NCI-H146 (cell line): ENCODE results near the gene FGFR3.

Experiments
- DNase-seq: peaks from one replicate; lab custom pipeline; 2025; lab: John Stamatoyannopoulos, UW

FGFR3 gene

GRCh38 chr4:1756893-1757779 is 36.0 kb upstream of the FGFR3 start:
- DNase-seq: no peak

- no peak for DNase-seq
Observed at GRCh38 chr4:1757836-1758235, 35.3 kb upstream of the FGFR3 start.

DNA sequence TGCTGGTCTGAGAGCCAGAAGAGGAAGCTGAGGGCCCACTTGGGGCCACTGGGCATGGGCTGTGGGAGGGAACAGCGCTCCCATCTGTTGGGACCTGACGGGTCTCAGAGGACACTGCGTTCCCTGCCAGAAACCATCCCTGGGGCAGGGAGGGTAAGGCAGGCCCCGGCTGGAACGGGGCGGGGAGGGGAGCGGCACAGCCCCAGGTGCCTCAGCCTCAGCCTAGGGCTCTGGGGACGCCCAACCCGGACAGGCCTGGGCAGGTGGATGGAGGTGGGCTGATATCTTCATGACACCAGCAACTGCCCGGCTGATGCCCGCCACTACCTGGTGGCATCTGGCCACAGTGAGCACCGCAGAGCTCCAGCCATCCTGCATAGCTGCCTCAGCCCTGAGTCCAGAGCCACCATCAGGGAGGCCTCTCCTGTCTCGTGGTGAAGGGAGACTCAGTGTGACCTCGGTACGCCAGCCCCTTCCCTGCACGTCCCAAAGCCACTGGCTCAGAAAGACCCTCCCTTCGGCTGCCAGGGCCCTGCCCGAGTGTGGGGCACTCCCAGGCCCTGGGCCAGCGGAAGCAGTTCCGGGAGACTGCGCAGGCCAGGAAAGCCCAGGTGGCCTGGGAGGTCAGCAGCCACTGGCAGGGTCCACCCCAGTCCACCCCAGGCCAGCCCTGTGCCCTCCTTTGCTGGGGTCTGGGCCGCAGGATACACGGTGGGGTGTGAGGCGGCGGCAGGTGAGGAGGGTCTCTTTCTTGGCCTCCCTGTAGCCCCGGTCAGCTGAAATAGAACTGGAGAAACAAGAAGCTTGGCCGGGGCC is 34.6 kb upstream of the FGFR3 start:
- DNase-seq: no peak

GRCh38 chr4:1759170-1759817 is 33.8 kb upstream of the FGFR3 start:
- no peak for DNase-seq

GRCh38 chr4:1759818-1760223 is 33.3 kb upstream of the FGFR3 start:
- DNase-seq: no peak

- DNase-seq: no peak
Observed at GRCh38 chr4:1760521-1761071, 32.5 kb upstream of the FGFR3 start.

DNA sequence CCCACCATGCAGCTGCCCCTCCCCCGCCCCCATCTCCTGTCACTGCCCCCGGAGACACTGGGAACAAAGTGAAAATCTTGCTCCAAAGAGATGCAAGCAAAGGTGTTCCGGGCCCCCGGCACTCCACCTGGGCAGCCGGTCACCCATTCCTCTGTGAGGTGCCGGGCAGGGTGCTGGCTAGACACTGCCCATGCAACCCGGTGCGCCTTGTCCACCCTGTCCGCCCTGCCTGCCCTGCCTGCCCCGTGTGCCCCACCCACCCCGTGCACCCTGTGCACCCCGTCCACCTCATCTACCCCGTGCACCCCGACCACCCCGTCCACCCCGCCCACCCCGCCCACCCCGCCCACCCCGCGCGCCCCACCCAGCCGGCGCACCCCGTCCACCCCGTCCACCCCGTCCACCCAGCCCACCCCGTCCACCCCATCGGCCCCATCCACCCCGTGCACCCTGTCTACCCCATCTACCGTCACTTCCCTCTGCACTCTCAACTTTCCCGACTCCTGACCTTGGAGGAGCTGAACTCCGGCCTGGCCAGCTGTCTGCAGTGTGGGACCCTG is 31.9 kb upstream of the FGFR3 start:
- no peak for DNase-seq

DNA sequence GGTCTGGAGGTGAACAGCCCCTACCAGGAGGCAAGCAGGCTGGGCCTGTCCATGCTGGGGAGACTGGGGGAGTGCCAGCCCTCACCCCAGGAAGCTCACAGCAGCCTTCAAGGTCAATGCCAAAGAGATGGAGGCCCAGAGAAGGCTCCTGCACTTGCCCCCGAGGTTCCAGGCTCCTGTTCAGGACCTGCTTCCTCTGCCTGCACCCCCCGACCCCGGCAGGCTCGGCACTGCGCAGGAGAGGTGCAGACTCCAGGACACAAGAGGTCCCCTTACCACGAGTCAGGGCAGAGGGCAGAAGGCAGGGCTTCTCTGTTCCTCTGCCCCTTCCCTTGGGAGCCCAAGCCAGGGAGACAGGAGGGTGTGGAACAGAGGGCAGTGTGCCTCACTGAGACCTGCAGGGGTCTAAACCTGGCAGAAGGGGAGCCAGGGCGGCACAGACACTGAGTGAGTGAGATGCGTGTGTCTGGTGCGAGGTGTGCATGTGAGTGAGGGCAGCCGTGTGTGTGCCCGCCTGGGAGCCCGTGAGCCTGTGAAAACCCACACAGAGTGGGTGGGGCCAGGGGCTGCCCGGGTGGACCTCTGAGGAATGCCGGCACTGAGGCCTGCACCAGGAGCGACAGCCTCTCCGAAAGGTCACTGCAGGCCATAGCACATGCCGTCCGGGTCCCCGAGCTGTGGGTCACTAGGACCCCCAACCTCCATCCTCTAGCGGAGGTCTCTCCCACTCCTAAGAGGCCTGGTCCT is 30.7 kb upstream of the FGFR3 start:
- DNase-seq: no peak

DNA sequence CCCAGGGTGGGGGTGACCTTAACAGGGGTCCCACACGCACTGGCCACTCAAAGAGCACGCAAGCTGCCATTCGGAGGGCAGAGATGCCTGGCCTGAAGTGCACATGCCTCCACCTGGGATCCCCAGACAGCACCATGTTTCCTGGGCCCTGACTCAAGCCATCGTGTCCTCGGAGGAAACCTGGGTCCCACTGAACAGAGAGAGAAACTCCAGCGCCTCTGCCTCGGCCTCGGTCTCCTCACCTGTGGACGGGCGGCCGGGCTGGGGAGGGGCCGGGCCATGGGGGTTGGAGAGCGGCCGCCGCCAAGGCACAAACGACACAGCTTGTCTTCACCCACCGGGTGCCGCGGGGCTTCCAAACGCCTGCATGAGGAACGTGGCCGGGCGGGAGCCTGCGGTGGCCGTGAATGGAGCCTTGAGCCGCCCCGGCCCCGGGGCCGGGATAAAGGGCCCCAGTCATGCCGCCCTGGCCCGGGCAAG is 30.0 kb upstream of the FGFR3 start:
- peak; percentile 14 for DNase-seq

DNA sequence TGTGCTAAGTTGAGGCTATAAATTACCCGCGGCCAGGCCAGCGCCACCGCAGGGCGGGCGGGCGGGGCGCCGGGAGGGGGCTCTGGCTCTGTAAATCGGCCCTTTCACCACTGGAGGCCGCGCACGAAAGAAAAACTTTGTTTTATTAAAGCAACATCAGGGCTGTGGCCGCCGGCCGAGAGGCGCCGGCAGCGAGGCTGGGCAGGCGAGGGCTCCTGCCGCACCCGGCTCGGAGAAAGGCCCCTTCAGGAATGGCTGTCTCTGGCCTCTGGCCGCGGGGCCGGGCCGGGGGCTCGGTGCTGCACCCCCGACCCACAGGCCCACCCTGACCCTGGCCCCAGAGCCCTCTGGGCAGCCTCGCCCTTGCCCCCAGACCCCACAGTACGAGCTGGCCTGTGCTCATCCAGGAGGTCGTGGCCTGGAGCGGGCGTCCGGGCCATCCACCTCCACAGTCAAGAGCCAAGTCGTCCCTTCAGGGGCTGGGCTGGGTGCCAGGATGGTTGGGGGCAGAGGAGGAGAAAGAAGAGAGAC is 29.5 kb upstream of the FGFR3 start:
- no peak for DNase-seq

DNA sequence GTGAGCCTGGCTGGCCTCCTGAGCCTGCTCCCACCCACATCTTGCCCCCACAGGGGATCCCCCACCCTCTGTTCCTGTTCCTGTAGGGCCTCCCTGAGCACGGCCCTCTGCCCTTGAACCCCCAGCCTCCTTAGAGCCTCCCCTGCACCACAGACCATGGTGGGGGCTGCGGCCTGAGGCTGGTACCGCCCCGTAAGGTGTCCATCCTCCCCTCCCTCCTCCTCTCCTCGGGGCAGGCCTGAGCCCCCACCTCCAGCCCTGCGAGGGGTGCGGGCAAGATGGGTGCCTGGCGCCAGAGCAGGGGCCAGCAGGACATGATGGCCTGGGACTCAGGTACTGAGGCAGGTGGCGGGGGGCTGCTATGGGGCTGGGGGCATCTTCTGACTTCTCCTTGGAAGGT is 28.4 kb upstream of the FGFR3 start:
- DNase-seq: no peak

DNA sequence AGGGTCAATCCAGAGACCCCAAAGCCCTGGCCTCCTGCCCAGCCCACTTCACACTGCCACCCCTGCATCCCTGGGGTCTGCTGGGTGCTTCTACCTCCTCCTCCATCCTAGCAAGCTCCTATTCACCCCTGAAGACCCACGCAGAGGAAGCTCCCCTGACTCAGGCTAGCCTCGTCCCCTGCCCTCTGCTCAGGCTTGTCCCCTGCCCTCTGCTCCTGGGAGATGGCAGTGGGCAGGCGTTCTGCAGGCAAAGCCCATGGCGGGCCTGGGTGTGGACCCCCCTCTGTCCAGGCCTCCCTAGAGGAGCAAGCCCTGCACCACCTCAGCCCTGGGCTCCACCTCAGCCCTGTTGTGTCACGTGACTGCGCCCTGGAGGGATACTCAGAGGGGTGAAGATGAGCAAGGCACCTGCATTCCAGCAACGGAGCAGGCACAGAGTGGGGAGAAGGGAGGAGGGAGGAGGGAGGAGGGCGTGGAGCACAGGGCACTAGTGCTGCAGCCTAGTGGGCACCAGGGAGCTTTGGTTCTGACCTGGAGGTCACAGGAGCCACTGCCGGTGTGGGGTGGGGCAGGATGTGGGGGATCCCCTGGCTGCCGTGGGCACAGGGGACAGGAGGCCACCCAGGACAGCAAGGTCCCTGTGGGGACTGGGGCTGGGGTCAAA is 27.6 kb upstream of the FGFR3 start:
- DNase-seq: no peak

- DNase-seq: peak; percentile 25
Observed at GRCh38 chr4:1766106-1767060, 26.7 kb upstream of the FGFR3 start.

GRCh38 chr4:1767061-1767769 is 25.9 kb upstream of the FGFR3 start:
- no peak for DNase-seq

DNA sequence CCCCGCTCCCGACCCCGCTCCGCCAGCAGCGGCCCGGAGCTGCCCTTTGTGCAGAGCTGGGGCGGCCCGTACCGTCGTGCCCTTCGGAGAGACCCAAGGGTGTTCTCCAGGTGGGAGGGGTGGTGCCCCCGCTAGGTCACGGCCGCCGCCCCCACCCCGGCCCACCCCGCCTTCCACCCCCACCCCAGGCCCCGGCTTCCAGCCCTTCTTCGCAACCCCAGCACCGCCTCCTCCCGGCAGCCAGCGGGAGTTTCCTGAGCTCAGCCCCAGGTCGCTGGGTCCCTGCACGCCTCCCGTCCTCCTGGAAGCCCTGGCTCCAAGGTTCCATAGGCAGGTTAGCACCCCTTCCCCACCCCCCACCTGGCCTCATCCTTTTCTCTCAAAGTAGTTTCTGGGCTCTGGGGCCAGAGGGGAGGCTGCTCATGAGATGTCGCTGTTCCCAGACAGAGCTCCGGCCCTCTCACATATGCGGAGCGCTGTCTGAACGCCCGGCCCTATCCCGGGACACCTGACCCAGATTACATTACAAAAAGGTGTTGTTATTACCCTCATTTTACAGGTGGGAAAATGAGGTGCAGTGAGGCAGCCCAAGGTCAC is 25.2 kb upstream of the FGFR3 start:
- peak; percentile 38 for DNase-seq

DNA sequence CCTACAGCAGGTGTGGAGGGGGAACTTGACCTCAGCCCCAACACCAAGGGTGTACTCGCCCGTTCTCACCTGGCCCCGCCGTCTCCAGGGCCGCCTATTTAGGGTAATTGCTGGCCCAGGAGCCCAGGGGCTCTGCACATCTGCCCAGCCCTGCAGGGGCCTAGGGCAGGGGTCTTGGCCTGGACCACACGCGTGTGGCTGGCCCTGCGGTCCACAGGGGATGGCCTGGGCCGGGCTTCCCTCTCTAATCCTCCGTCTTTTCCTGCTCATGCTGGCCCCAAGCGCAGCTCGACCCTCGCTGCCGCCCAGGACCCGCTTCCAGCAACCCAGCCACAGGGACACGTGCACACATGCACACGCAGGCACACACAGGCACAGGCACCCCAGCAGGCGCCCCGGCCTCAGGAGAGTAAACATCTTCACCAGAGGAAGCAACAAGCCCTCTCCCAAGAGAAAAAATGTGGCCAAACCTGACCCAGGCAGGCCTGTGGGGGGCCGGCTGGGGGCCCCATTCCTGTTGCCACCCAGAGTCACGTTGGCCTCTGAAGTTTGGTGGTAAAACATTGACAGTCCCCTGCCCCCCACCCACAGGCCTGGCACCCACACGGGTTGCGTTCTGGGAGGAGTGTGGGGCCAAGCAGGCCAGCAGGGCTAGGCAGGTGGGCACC is 24.6 kb upstream of the FGFR3 start:
- DNase-seq: no peak

DNA sequence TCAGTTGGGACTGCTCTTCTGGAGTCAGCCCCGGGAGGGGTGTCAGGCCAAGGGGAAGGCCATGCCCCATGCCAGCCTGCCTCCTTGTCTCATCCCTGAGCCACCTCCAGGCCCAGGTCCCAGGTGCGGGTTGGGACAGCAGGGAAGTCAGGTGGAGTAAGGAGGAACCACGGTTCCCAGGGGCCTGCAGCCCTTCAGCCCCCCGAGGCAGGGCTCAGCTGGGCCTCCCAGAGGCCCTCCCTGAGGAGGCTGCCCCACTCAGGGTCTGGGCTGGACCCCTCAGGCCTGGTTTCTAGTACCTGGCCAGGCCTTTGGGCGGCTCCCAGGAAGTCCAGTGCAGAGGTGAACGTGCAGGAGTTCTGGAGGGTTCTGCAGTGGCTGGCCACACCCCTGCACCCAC is 23.4 kb upstream of the FGFR3 start:
- DNase-seq: no peak

DNA sequence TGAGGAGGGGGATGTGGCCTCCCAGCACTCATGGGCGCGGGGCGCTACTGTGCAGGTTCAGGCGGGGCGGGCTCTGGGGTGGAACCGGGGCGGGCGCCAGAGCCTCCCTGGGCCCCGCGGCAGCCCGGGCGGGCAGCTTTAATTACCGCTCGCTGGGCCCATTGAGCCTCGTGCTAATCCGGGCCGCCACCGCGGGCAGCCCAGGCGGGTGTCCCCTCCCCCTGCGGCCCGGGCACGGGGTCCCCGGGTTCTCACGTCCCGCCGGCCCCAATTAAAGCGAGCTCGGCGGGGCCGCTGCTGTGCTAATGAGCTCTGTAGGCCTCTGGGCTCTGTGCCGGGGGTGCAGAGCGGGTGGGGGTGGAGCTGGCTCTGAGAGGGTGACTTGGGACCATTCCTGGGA is 22.8 kb upstream of the FGFR3 start:
- no peak for DNase-seq
